Neural cell (in vitro differentiated cells): ENCODE data around the gene METTL6. TPM values are rescaled to one million over a fixed set of nuclear protein-coding genes. Genes with fewer than 3 reads are reported as not detected.

Experiments
- H2AFZ ChIP-seq: fragments of 200-600, 300-800 bp; sonication (generic), shearing (Covaris generic); 2 replicates; pipeline ENCODE4 v1.6.0; 2014; ENCODE audit warnings: low read depth, mild to moderate bottlenecking, antibody characterized with exemption, low read length, moderate library complexity
- H3F3A ChIP-seq: fragments of 200-600 bp; shearing (Covaris generic); 2 replicates; pipeline ENCODE4 v1.6.1; 2016; ENCODE audit warnings: mild to moderate bottlenecking, moderate library complexity, mixed read lengths, antibody characterized with exemption, low read length; ENCODE audit not compliant: insufficient read depth, poor library complexity, severe bottlenecking
- H3K27ac ChIP-seq: fragments of 200-600, 300-800 bp; sonication (generic), shearing (Covaris generic); 2 replicates; pipeline ENCODE4 v1.5.1; 2014; ENCODE audit warnings: mild to moderate bottlenecking, low read length, moderate library complexity
- H3K27me3 ChIP-seq: fragments of 300-800, 200-600 bp; sonication (generic), shearing (Covaris generic); 2 replicates; pipeline ENCODE4 v1.6.0; 2014; ENCODE audit warnings: mild to moderate bottlenecking, low read depth, low read length, moderate library complexity; ENCODE audit not compliant: insufficient read depth
- H3K36me3 ChIP-seq: fragments of 300-800, 200-600 bp; sonication (generic), shearing (Covaris generic); 2 replicates; pipeline ENCODE4 v1.5.1; 2014; ENCODE audit warnings: mild to moderate bottlenecking, antibody characterized with exemption, low read length, moderate library complexity; ENCODE audit not compliant: insufficient read depth
- H3K4me2 ChIP-seq: fragments of 300-800, 200-600 bp; sonication (generic), shearing (Covaris generic); 2 replicates; pipeline ENCODE4 v1.6.0; 2014; ENCODE audit warnings: mild to moderate bottlenecking, low read length
- H3K4me3 ChIP-seq: fragments of 300-800, 200-600 bp; sonication (generic), shearing (Covaris generic); 2 replicates; pipeline ENCODE4 v1.5.1; 2014; ENCODE audit warnings: mild to moderate bottlenecking, low read length, moderate library complexity
- H3K79me2 ChIP-seq: fragments of 200-600 bp; shearing (Covaris generic); replicated peaks from 2 replicates; pipeline ENCODE4 v1.6.0; 2014; ENCODE audit warnings: mild to moderate bottlenecking, low read length, moderate library complexity; ENCODE audit not compliant: insufficient read depth
- H3K9ac ChIP-seq: fragments of 300-800, 200-600 bp; sonication (generic), shearing (Covaris generic); 2 replicates; pipeline ENCODE4 v1.6.1; 2016; ENCODE audit warnings: mild to moderate bottlenecking, low read length, mixed read lengths
- H3K9me2 ChIP-seq: fragments of 200-600 bp; shearing (Covaris generic); 2 replicates; pipeline ENCODE4 v1.6.1; 2016; ENCODE audit warnings: mild to moderate bottlenecking, low read length, mixed read lengths; ENCODE audit not compliant: insufficient read depth
- H3K9me3 ChIP-seq: fragments of 200-600, 300-800 bp; sonication (generic), shearing (Covaris generic); 2 replicates; pipeline ENCODE4 v1.6.1; 2016; ENCODE audit warnings: mild to moderate bottlenecking, mixed run types, low read length, moderate library complexity, mixed read lengths
- H4K20me1 ChIP-seq: fragments of 200-600 bp; shearing (Covaris generic); 2 replicates; pipeline ENCODE4 v1.6.1; 2016; ENCODE audit warnings: mild to moderate bottlenecking, mixed run types; ENCODE audit not compliant: insufficient read depth
- EP300 ChIP-seq: fragments of 450-650 bp; conservative IDR thresholded peaks from 2 replicates; pipeline ENCODE4 v1.6.1; 2014; ENCODE audit warnings: antibody characterized with exemption, mild to moderate bottlenecking, moderate library complexity; ENCODE audit not compliant: poor library complexity, severe bottlenecking
- EZH2 ChIP-seq: fragments of 200-600, 300-800 bp; shearing (Covaris generic), sonication (generic); IDR thresholded peaks from 2 replicates; pipeline ENCODE4 v1.6.1; 2014; ENCODE audit warnings: antibody characterized with exemption, low read length, borderline replicate concordance, mild to moderate bottlenecking; ENCODE audit not compliant: insufficient read depth, poor library complexity, severe bottlenecking
- MXI1 ChIP-seq: fragments of 450-650 bp; conservative IDR thresholded peaks from 2 replicates; pipeline ENCODE4 v1.6.1; 2014; ENCODE audit warnings: antibody characterized with exemption, mild to moderate bottlenecking; ENCODE audit not compliant: poor library complexity, severe bottlenecking
- POLR2AphosphoS5 ChIP-seq: IDR thresholded peaks from 2 replicates; pipeline ENCODE4 v1.6.1; 2012
- RAD21 ChIP-seq: fragments of 450-650 bp; conservative IDR thresholded peaks from 2 replicates; pipeline ENCODE4 v1.6.1; 2014; ENCODE audit warnings: antibody characterized with exemption, mild to moderate bottlenecking, moderate library complexity
- SMC3 ChIP-seq: fragments of 450-650 bp; conservative IDR thresholded peaks from 2 replicates; pipeline ENCODE4 v1.6.1; 2014; ENCODE audit warnings: antibody characterized with exemption, mild to moderate bottlenecking, moderate library complexity; ENCODE audit not compliant: poor library complexity
- TAF1 ChIP-seq: IDR thresholded peaks from 2 replicates; pipeline ENCODE4 v1.6.1; 2012; ENCODE audit warnings: low read depth
- polyA plus RNA-seq: library from polyadenylated mRNA; depleted of rRNA; stranded (reverse); fragments of >200 nt; gene quantifications from 2 replicates; pipeline ENCODE4 v1.2.3, GENCODE V29; 2014
- TF ChIP-seq, protein P1 (sequence below): fragments of 450-650 bp; IDR thresholded peaks from 2 replicates; pipeline ENCODE4 v1.5.1; 2014; ENCODE audit warnings: antibody characterized with exemption, mild to moderate bottlenecking, moderate library complexity; ENCODE audit not compliant: poor library complexity, severe bottlenecking
- TF ChIP-seq, protein P2 (sequence below): IDR thresholded peaks from 2 replicates; pipeline ENCODE4 v1.6.1; 2012; ENCODE audit warnings: borderline replicate concordance

Gene METTL6
- polyA plus RNA-seq, 1 donor from 2014 or later, result 60.8 TPM

GRCh38 chr3:15449489-15450224 is 22.3 kb upstream of the METTL6 start:
- no peaks in the 10 kb centered on the region for H3K79me2 ChIP-seq
- TF ChIP-seq, protein P1, sequence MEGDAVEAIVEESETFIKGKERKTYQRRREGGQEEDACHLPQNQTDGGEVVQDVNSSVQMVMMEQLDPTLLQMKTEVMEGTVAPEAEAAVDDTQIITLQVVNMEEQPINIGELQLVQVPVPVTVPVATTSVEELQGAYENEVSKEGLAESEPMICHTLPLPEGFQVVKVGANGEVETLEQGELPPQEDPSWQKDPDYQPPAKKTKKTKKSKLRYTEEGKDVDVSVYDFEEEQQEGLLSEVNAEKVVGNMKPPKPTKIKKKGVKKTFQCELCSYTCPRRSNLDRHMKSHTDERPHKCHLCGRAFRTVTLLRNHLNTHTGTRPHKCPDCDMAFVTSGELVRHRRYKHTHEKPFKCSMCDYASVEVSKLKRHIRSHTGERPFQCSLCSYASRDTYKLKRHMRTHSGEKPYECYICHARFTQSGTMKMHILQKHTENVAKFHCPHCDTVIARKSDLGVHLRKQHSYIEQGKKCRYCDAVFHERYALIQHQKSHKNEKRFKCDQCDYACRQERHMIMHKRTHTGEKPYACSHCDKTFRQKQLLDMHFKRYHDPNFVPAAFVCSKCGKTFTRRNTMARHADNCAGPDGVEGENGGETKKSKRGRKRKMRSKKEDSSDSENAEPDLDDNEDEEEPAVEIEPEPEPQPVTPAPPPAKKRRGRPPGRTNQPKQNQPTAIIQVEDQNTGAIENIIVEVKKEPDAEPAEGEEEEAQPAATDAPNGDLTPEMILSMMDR, result no peak
- TF ChIP-seq RAD21, result no peak
- no peak overlapping the region for H3K9ac ChIP-seq
- H3K36me3 ChIP-seq, result no peaks in the 10 kb centered on the region
- no peaks in the 10 kb centered on the region for H3K27me3 ChIP-seq
- no peak overlapping the region for H2AFZ ChIP-seq
- H3K4me3 ChIP-seq, result no peak overlapping the region
- H3K9me2 ChIP-seq, result no peaks in the 10 kb centered on the region
- H3F3A ChIP-seq, result no peaks in the 10 kb centered on the region
- no peak overlapping the region for H3K4me2 ChIP-seq
- no peaks in the 10 kb centered on the region for H3K9me3 ChIP-seq
- H4K20me1 ChIP-seq, result no peaks in the 10 kb centered on the region
- no peak overlapping the region for H3K27ac ChIP-seq

GRCh38 chr3:15443826-15444524 is 16.6 kb upstream of the METTL6 start:
- H3K9me2 ChIP-seq, result no peaks in the 10 kb centered on the region
- H3K27ac ChIP-seq, result no peak overlapping the region
- H3K27me3 ChIP-seq, result no peaks in the 10 kb centered on the region
- H3K36me3 ChIP-seq, result no peaks in the 10 kb centered on the region
- H3K4me2 ChIP-seq, result no peak overlapping the region
- H4K20me1 ChIP-seq, result no peaks in the 10 kb centered on the region
- no peaks in the 10 kb centered on the region for H3K9me3 ChIP-seq
- H2AFZ ChIP-seq, result no peak overlapping the region
- H3F3A ChIP-seq, result no peaks in the 10 kb centered on the region
- no peaks in the 10 kb centered on the region for H3K79me2 ChIP-seq
- H3K9ac ChIP-seq, result no peak overlapping the region
- no peak overlapping the region for H3K4me3 ChIP-seq
- TF ChIP-seq SMC3, result no peak
- TF ChIP-seq MXI1, result no peak
- TF ChIP-seq, protein P2, sequence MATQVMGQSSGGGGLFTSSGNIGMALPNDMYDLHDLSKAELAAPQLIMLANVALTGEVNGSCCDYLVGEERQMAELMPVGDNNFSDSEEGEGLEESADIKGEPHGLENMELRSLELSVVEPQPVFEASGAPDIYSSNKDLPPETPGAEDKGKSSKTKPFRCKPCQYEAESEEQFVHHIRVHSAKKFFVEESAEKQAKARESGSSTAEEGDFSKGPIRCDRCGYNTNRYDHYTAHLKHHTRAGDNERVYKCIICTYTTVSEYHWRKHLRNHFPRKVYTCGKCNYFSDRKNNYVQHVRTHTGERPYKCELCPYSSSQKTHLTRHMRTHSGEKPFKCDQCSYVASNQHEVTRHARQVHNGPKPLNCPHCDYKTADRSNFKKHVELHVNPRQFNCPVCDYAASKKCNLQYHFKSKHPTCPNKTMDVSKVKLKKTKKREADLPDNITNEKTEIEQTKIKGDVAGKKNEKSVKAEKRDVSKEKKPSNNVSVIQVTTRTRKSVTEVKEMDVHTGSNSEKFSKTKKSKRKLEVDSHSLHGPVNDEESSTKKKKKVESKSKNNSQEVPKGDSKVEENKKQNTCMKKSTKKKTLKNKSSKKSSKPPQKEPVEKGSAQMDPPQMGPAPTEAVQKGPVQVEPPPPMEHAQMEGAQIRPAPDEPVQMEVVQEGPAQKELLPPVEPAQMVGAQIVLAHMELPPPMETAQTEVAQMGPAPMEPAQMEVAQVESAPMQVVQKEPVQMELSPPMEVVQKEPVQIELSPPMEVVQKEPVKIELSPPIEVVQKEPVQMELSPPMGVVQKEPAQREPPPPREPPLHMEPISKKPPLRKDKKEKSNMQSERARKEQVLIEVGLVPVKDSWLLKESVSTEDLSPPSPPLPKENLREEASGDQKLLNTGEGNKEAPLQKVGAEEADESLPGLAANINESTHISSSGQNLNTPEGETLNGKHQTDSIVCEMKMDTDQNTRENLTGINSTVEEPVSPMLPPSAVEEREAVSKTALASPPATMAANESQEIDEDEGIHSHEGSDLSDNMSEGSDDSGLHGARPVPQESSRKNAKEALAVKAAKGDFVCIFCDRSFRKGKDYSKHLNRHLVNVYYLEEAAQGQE, result no peak
- no peak for TF ChIP-seq EP300
- no peak for TF ChIP-seq RAD21
- TF ChIP-seq POLR2AphosphoS5, result no peak
- TF ChIP-seq, protein P1, result no peak
- TF ChIP-seq EZH2, result no peak
- TF ChIP-seq TAF1, result no peak
